Neural progenitor cell (in vitro differentiated cells): ENCODE measurements around the gene PRKCE.

Experiments
- EZH2phosphoT487 ChIP-seq: fragments of 200-600 bp; sonication (generic); IDR thresholded peaks from 2 replicates; pipeline ENCODE4 v1.6.1; 2017; ENCODE audit warnings: antibody characterized with exemption
- TF ChIP-seq, protein P1 (sequence below): fragments of 200-600 bp; sonication (generic); IDR thresholded peaks from 2 replicates; pipeline ENCODE4 v1.5.1; 2017; ENCODE audit warnings: antibody characterized with exemption, mild to moderate bottlenecking

DNA sequence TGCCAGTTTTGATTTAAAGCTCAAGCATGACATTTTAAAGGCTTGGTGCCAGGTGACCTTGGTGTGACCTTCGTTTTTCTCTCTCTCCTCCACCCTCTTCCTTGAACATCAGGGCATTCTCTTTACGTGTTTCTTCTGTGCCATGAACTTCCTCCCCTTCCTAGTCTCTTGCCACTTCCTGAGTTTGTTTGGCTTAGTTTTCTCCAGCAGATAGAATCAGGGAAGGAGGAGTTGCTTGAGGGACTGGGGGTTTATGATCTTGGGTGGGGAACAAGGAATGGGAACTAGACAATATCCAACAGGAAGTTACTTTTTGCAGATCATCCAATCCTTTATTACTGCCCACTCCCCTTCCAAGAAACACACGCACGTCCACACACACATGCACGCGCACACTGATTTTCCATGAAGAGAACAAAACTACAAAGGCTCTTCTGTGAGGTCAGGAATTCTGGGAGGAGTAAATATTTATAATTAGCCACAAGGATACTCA lies 435.1 kb downstream of the PRKCE start:
- TF ChIP-seq, protein P1, sequence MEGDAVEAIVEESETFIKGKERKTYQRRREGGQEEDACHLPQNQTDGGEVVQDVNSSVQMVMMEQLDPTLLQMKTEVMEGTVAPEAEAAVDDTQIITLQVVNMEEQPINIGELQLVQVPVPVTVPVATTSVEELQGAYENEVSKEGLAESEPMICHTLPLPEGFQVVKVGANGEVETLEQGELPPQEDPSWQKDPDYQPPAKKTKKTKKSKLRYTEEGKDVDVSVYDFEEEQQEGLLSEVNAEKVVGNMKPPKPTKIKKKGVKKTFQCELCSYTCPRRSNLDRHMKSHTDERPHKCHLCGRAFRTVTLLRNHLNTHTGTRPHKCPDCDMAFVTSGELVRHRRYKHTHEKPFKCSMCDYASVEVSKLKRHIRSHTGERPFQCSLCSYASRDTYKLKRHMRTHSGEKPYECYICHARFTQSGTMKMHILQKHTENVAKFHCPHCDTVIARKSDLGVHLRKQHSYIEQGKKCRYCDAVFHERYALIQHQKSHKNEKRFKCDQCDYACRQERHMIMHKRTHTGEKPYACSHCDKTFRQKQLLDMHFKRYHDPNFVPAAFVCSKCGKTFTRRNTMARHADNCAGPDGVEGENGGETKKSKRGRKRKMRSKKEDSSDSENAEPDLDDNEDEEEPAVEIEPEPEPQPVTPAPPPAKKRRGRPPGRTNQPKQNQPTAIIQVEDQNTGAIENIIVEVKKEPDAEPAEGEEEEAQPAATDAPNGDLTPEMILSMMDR: no peak
- TF ChIP-seq EZH2phosphoT487: no peak
